Activated T-helper 1 cell treated with anti-CD3 and anti-CD28 coated beads, Interleukin-2, amount 50 U/mL, for 16 hours (primary cell): Measurements from ENCODE around the gene ENKUR.
"Not testable (repeated sequence)": the region's sequence is repeated elsewhere in the genome, so short reads cannot be mapped to it uniquely, and the experiment has no call there.

Experiments
- DNase-seq, 2 donors: peaks; one replicate each; pipeline ENCODE4 v3.0.0-alpha.2; 2020; ENCODE audit warnings: low read depth in 1 of 2, low spot score in 1 of 2

The ENKUR gene

GRCh38 chr10:24979685-24980084 is 36.3 kb downstream of the ENKUR start:
- no peak for DNase-seq

- no peak for DNase-seq
These were observed 41.0 kb downstream of the ENKUR start for GRCh38 chr10:24974976-24975375.

- no peak for DNase-seq
These were observed 42.8 kb downstream of the ENKUR start for GRCh38 chr10:24973163-24973562.

- DNase-seq = no peak
These were observed 44.6 kb downstream of the ENKUR start for GRCh38 chr10:24971374-24971773.

GRCh38 chr10:24969841-24970281 is 46.1 kb downstream of the ENKUR start:
- no peak for DNase-seq

GRCh38 chr10:24968951-24969350 is 47.0 kb downstream of the ENKUR start:
- not testable (repeated sequence) for DNase-seq

GRCh38 chr10:24968349-24968748 is 47.6 kb downstream of the ENKUR start:
- no peak for DNase-seq

GRCh38 chr10:24966962-24967481 is 48.9 kb downstream of the ENKUR start:
- DNase-seq = no peak

GRCh38 chr10:24965051-24965450 is 50.9 kb downstream of the ENKUR start:
- no peak for DNase-seq

- DNase-seq = no peak
These were observed 52.4 kb downstream of the ENKUR start for GRCh38 chr10:24963521-24964041.

- no peak for DNase-seq
These were observed 53.0 kb downstream of the ENKUR start for GRCh38 chr10:24962995-24963394.

GRCh38 chr10:24961582-24961981 is 54.4 kb downstream of the ENKUR start:
- DNase-seq = no peak

GRCh38 chr10:24959382-24959730 is 56.6 kb downstream of the ENKUR start:
- no peak for DNase-seq

GRCh38 chr10:24958721-24959381 is 57.1 kb downstream of the ENKUR start:
- DNase-seq = no peak

GRCh38 chr10:24958091-24958720 is 57.8 kb downstream of the ENKUR start:
- DNase-seq = no peak

- not testable (repeated sequence) for DNase-seq
These were observed 58.3 kb downstream of the ENKUR start for GRCh38 chr10:24957624-24958051.

- no peak for DNase-seq
These were observed 62.3 kb downstream of the ENKUR start for GRCh38 chr10:24953675-24954074.

GRCh38 chr10:24952707-24953645 is 63.0 kb downstream of the ENKUR start:
- DNase-seq = peak; percentile 19 to 28

- peak in 1 of 2 donors; percentile 4 for DNase-seq
These were observed 63.7 kb downstream of the ENKUR start, which contains the start of gene PRTFDC1 for GRCh38 chr10:24952143-24952706. Gene PRTFDC1, minus strand, starts transcription at chr10:24952606. Its CDS starts 31 bp downstream, at chr10:24952575.

- DNase-seq = no peak
These were observed 64.5 kb downstream of the ENKUR start for GRCh38 chr10:24951201-24952142.
